NOMO-1 treated with DMSO at 0.1 percent for 48 hours (cell line): ENCODE measurements around the gene MYZAP.

Experiments used
- DNase-seq: peaks from one replicate; lab custom pipeline; 2025; ENCODE audit not compliant: unreplicated experiment; lab: John Stamatoyannopoulos, UW

MYZAP gene

DNA sequence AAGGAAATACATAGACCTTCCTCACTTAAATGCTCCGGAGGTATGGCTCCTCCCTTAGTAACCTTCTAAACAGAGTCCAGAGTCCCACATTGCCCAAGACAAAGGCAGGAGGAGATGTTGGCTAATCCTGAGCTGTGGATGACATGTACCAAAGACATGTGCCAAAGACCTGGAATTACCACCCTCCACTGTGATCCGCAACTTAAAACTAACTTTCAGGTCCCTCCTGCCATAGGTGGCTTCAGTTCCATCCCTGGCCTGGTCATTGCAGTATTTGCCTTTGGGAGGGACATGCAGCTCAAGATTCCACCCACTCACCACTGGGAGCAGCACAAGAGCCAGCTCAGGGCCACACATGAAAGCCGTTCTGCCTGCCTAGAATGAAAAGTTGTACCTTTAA lies 28.0 kb downstream of the MYZAP start:
- DNase-seq = no peak

DNA sequence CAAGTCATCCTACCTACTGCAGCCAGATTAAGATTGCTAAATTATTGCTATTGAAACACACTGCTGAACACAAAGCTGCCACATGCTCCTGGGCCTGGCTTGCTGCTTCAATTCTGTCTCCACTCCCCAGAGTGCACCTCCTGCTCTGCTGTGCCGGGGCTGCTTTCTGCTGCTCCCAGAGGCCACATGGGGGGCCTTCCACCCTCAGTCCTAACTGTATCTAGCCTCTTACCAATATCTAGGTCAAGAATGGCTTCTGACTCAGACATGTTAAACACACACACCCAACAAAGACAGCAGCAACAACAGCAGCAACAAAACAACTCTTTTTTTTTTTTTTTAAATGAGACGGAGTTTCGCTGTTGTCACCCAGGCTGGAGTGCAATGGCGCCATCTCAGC lies 33.0 kb downstream of the MYZAP start:
- DNase-seq = no peak

DNA sequence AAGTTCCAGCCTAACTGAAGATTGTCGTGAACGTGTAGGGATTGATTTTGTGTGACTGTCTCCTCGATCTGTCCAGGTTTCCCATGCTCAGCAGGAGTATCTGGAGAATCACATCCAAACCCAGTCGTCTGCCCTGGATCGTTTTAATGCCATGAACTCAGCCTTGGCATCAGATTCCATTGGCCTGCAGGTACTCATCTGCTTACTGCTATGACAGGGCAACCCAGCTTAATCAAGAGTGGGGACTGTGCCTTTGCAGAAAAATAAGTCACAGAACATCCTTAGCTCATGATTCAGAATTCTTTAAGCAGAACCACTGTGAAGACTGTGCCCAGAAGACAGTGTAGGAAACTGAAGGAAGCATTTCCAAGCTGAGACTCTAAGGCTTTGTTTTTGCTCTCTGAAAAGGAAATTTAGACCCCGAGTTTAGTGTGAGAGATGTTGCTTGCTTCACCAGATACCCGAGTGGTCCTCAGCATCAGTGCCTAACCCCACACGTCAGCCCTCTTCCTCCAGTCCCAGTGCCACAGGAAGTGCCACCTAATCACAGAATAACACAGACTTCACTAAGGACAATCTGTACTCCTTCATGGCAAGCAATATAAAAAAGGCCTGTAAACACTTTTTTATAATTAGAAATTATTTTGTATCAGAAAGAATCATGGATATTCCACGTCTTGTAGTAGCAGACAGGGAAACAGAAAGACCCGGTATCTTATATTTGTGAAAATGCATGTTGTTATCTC lies 34.2 kb downstream of the MYZAP start:
- no peak for DNase-seq

DNA sequence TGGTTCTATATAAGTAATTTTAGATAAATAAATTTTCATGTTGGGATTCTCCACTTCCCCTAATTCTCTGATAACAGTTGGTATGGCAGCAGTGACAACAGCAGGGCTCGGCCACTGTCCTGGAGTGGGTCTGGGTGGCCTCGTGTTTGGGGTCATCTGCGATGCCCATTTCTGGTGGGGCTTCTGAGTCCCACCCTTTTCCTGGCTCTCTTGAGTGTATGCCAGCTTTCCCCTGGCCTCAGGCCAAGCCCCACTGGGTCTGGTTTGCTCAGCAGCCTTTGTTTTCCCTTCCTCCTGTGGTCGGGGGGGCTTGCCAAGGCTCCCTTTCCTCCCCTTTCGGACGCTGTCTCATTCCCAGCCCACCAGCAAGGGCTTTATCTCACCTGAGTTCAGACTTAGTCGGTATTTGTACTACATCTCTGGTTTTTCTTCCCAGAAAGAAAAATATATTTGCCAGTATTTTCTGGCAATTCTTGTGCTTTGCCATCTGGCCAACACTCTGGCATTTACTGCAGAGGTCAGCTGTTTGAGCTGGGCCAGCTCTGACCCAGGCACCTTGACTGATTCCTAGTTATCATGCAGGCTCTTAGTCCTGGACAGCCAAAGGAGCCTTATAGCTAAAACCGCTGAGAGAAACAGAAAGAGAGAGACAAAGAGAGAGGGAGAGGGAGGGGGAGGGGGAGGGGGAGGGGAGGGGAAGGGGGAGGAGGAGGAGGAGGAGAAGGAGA lies 35.2 kb downstream of the MYZAP start:
- no peak for DNase-seq

DNA sequence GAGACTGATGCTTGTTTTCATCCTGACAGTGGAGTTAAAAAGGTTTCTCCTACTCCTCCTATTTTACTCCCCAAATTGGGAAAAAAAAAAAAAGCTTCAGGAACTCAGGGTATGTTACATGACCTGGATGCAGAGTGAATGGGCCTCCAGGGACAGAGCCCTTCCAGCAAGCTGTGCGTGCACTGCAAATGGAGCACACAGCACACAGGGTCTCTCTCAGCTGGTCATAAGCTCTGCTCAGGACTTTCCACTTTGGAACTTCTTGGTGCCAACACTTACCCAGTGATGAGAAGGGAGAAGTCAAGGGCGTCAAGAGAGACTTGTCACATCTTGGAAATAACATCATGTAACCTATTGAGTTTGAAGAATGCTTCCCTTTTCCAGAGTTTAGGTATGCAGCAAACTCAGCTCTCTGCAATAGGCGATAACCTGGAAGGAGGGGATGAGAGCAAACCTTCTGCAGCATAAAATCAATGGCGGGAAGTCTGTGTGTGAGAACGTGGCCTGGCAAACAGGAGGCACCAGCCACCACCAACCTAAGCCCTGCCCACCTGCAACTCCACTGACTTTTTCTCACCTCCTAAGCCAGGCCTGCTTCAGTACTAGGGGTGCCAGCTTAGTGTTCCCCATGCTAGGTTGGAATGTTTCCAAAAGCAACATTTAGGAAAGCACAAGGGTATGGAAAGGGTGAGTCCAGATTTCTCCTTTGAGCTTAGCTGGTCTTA lies 39.8 kb downstream of the MYZAP start:
- DNase-seq = no peak

DNA sequence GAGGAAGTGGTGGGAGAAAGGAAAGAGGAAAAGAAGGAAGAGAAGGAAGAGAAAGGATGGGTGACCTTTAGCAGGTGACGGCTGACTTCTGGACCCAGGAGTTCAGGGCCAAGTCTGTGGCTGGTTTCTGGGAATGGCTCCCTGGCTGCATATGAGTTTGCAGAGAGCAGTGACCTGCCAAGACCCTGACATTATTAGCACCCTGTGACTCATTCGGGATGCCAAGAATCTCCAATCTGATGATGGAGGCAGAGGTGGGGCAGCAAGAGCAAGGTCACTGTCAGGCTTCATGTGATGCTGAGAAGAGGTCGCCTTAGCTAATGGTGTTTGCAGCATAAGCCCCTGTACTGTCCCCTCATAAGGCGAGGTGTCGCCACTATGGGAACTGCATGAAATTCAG lies 42.6 kb downstream of the MYZAP start:
- DNase-seq = no peak

DNA sequence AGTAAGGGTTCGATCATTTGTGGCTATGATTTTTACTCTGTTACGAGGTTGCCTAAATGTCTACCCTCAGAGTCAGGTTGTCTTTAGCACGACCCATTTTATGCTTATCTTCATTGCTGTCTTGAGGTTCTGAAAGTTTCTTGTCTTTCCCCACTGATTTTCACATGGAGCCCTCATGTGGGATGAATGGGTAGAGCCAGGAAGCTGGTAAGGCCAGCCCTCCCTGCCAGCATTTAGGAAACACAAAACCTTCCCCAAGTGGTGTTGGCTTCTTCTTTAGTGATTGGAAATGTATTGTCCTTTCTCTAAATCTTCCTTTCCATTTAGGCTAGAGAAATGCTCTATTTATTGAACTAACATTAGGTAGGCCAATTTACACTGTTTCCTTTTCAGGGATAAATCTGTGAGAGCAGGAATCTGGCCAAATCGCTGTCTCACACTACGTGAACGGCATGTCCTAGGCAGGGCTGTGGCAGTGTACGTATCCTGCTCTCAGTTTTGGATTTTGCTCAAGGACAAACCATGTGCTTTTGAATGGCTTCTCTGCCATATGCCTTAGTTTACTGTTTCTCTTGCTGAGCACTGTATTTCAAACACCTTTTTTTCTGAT lies 43.7 kb downstream of the MYZAP start:
- DNase-seq = no peak

DNA sequence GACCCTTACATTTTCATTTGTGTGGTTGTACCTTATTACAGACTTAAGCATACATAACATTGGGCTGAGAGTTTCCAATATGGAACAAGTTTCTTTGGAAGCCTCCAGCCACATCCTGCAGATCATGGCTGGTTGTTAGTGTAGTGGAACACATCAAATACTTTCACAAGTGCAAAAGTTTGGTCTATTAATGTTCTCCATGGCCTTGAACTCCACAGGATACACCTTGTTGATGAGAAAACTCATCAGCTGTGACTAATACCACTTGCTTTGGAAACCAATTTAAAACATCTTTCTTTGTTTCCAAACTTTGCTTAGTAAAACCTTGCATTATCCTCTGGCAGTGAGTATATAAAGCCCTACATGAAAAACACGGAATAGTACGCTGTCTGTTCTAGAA lies 46.1 kb downstream of the MYZAP start:
- DNase-seq = no peak

DNA sequence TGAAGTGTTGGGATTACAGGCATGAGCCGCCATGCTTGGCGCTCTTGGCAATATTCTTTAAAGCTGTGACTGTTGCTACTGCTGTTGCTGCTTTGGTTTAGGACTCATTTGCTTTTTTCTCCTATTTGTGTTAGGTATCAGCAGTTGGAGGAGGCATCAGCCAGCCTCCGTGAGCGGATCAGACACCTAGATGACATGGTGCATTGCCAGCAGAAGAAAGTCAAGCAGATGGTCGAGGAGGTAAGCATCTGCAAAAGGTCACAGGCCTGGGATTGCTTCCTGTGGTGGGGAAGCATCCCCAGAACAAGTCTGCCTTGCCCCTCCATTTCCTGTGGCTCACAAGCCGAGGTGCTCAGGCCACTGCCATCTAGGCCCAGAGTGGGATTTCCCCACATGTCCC lies 47.6 kb downstream of the MYZAP start:
- no peak for DNase-seq

DNA sequence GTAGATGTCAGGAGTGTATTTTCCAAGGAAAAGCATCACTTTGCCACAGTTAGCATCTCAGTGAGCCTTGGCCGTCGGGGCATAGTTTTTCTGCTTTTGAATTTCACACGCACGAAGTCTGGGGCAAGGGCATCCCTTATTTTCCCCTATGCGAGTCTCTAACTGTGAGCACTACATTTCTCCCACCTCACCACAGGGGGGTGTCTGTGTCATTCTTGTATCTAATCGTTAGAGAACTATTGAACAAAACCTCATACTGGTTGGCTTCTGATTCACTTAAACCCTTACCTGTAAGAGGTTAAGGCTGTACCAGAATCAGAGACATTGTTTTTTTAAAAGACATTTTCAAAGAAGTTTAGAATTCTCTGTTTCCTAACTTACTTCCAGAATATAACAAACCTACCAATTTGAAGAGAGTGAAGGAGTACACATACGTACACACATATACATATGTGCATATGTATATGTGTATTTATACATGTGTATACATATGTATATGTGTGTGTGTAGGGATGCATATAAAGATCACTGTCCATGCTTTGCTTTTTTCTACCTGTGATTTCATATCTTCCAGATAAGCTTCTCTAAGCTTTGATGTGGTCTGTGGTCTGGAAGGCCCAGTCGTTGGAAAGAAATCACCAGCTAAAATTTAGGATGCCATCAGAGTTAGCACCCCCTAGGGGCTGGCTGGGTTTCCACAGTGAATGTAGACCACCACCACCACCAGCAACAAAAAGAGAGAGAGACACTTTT lies 49.4 kb downstream of the MYZAP start:
- DNase-seq = no peak

DNA sequence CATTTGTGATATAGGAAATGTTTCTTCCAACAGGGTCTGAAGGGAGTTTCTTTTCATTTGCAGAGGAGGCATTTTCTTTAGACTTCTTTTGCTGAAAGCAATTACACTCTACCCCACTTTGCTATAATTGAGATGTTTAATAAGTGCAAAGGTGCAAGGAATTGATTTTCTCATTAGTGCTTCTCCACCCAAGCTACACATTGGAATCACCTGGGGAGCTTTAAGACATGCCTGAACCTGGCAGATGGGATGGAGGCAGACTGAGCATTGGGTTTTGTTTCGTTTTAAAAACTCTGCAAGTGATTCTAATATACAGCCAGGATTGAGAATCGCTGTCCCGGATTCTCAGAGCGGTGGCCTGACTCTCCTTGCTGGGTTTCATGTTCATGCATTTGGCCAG lies 52.1 kb downstream of the MYZAP start:
- DNase-seq = no peak

DNA sequence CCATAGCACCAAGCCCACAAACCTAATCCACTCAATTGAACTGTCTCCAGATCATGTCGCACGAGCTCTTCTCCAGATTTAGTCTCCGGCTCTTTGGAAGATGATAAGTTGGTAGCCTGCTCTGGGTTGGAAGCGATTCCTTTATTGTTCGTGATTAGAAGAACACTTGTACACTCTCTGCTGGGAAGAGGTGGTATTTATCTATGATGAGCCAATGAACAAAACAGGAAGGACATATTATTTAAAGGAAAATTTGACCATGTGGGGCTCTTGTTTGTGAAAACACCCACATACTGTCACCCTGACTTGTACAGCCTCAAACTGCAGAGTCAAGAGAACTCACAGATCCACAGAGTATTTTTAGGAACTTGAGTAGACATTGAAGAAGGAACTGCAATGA lies 54.4 kb downstream of the MYZAP start:
- no peak for DNase-seq

DNA sequence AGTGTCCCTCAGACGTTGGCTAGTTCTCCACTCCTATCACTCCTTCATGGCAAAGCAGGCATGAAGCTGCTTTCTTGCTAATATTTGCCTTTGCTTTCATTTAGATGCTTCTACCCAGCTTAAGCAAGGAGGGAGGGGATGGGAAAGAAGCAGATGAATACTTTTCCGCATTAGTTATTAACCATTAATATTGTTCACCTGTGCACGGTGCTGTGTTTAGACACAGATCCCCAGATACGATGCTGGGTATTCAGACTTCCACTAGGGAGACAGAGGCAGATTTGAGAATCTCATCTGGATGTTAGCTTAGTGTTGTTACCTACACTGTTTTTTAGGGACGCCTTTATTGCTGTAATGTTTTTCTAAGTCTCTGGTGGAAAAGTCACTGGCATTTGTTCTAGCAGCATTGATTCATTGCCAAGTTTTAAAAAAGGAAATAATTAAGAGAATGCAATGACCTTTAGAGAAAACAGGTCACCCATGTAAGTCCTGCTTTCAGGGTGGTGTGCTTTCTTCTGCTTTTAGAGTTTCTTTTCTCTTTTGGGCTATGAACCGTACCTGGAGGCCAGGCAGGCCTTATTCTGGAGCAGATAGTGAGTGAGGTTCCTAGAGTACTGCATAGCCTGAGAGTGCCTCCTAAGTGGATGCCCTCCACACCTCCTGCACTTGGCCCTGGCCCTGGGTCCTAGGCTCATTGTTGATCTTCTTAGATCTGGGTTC lies 55.5 kb downstream of the MYZAP start:
- DNase-seq = no peak

DNA sequence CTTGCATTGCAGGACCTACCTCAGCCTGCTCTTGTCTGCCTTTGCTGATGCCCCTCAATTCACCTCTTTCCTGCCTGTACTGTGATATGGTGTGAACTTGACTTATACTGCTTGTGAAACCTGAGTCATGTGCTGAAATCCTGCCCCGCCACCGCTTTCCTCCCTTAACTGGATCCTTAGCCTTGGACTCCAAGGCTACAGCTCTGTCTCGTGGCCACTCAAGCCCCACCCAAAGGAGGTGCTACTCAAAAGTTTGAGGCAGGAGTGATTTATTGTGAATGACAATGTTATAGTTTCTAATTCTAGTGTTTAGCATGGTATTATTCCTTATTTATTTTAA lies 56.1 kb downstream of the MYZAP start:
- no peak for DNase-seq

DNA sequence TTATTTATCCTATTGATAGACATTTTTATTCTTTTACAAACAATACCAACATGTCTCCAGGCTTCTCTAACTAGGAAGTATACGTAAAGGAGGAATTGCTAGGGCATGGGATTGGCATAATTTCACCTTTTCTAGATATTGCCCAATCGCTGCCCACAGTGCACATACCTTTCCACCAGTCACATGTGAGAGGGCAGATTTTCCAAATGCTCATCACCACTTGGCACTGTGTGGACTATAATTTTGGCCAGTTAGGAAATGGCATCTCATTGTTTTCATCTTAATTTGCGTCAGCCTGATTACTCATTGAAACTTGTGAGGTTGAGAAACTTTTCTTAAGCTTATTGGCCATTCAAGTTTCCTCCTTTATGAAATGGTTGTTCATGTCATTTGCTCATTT lies 57.4 kb downstream of the MYZAP start:
- DNase-seq = no peak

DNA sequence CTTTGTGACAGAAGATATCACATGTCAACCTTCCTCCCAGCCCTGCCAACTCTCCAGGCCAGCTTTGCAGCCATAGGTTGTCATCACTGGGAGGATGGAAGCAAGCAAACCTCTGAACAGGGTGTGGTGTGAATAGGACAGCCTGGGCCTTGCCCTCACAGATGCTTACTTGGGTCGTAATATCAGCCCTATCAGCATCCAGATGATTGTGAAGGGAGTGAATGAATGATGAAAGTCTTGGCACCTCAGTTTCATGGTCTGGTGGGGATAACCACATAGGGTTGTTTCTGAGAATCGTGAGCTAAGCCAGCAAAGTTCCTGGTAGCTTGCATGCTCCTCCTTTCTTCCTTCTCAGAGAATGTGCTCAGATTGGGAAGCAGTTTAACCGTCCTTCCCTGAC lies 59.7 kb downstream of the MYZAP start:
- DNase-seq = no peak

DNA sequence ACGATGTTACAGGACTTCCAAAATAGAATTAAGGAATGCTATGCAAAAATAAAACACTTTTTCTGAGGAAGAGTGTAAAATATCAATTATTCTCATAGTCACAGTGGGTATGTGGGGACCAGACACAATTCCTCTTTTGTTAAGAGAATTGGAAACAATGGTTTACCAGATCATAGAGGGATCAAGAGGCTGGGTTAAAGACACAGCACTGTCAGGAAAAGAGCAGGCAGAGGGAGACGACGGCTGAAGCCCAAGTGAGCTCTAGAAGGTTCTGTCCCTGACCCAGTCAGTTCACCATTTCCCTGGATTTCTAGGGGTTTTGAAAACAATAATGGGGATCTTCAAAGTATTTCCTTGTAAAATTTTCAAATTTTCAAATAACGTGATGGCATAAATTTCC lies 60.8 kb downstream of the MYZAP start:
- no peak for DNase-seq

DNA sequence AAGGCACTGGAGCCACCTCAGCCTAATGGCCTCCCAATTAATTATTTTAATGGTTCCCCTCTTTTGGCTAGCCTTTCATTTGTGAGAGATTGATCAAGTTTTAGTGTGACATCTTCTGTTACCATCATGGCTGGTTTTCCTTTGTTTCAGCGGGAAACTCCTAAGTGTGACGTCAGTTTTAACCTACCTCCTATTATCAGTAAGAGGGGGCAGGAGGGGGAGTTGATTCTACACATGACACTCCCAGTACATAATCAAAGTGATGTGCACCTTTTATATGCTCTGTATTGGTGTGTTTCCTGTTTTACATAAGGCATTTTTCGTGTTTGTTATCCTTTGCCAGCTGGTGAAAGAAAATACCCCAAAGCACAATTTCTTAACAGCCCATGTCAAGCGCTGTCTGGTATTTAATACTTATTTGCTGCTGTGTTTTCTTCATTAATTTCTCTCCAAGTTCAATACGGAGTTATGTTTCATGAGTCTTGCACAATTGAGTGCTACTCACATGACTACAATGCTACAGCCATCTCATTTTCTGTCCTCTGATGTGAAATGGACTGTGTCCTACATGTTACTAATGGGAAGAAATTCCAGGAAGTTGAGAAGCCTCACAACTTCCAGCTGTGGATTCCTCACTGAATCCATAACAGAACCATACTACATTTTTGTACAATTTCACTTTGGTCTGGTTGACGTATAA lies 62.6 kb downstream of the MYZAP start:
- DNase-seq = no peak

DNA sequence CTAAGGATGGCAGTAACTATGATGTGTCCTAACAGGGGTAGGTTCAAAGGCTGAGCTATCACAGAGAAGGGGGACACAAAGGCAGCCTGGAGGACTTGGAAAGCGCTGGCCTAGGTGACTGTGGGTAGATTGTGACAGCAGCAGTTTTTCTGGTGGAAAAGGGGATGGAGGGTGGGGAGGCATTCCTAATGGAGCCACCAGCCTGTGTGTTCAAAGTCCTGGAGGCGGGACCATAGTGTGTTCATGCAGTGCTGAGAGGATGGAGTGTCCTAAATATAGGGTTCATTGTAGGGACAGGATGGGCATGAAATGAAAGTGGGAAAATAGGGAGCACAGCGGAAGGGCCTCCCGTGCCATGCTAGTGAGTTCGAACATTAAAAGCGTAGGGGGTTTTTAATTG lies 63.3 kb downstream of the MYZAP start:
- DNase-seq = no peak

DNA sequence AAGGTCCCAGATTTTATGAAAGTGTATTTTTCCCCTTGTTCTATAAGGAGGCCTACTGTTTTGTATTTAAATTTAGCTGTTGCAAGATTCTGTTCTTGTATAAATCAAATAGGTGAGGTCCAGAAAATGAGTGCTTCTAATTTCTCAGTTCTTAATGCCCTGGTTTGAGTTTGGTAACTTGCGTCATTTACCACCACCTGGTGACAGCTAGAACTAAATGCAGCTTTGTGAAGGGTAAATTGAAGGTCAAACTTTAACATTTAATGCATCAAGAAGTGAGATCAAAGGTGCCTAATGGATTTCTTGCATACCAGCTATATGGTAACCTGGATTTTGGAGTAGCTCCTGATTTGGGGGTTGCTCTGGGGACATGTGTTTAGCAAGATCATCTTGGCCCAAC lies 64.1 kb downstream of the MYZAP start:
- no peak for DNase-seq
